Fibroblast of lung (primary cell): ENCODE results near the gene IRF2. TPM values are rescaled to one million over a fixed set of nuclear protein-coding genes. Genes with fewer than 3 reads are reported as not detected.

Source experiments
- DNase-seq, 2 donors: peaks; one replicate each; pipeline versions ENCODE4 v3.0.0 to v3.0.0-alpha.2; 2010; ENCODE audit warnings: low read depth in 2 of 2
- H2AFZ ChIP-seq: 2 replicates; pipeline ENCODE4 v1.5.1; 2012; ENCODE audit warnings: low read length, control low read depth, inconsistent platforms
- H3K27ac ChIP-seq: 2 replicates; pipeline ENCODE4 v1.5.1; 2011; ENCODE audit warnings: low read length, control low read depth; ENCODE audit not compliant: insufficient read depth
- H3K27me3 ChIP-seq: 2 replicates; pipeline ENCODE4 v1.5.1; 2011; ENCODE audit warnings: mild to moderate bottlenecking, low read length; ENCODE audit not compliant: control insufficient read depth, insufficient read depth
- H3K36me3 ChIP-seq: 2 replicates; pipeline ENCODE4 v1.5.1; 2011; ENCODE audit warnings: low read length; ENCODE audit not compliant: control insufficient read depth, insufficient read depth
- H3K4me1 ChIP-seq: 2 replicates; pipeline ENCODE4 v1.5.1; 2011; ENCODE audit warnings: low read length; ENCODE audit not compliant: control insufficient read depth, insufficient read depth; ENCODE audit errors: extremely low read depth
- H3K4me2 ChIP-seq: 2 replicates; pipeline ENCODE4 v1.5.1; 2011; ENCODE audit warnings: low read length, control low read depth; ENCODE audit not compliant: insufficient read depth; ENCODE audit errors: extremely low read depth
- H3K4me3 ChIP-seq, 4 experiments: fragments of 200-600 bp in 1 of 4; sonication (generic) in 1 of 4; replicated peaks in 1 of 4; 2 replicates each; pipeline ENCODE4 v1.5.1; 2011 to 2016; ENCODE audit warnings: low read length in 4 of 4, low read depth in 3 of 4, mild to moderate bottlenecking in 3 of 4, control low read depth in 2 of 4, inconsistent platforms in 1 of 4, mixed read lengths in 1 of 4; ENCODE audit not compliant: insufficient read depth in 1 of 4; ENCODE audit errors: control extremely low read depth in 1 of 4
- H3K79me2 ChIP-seq: 2 replicates; pipeline ENCODE4 v1.5.1; 2012; ENCODE audit warnings: mild to moderate bottlenecking, low read length, inconsistent platforms; ENCODE audit not compliant: control insufficient read depth, insufficient read depth
- H3K9ac ChIP-seq: 2 replicates; pipeline ENCODE4 v1.5.1; 2011; ENCODE audit warnings: mild to moderate bottlenecking, low read length, control low read depth; ENCODE audit not compliant: insufficient read depth
- H3K9me3 ChIP-seq: 2 replicates; pipeline ENCODE4 v1.5.1; 2012; ENCODE audit warnings: low read depth, low read length; ENCODE audit not compliant: control insufficient read depth, insufficient read depth
- H4K20me1 ChIP-seq: 2 replicates; pipeline ENCODE4 v1.5.1; 2011; ENCODE audit warnings: low read length; ENCODE audit not compliant: control insufficient read depth, insufficient read depth; ENCODE audit errors: extremely low read depth
- CTCF ChIP-seq, 2 donors: IDR thresholded peaks in 1 of 2; conservative IDR thresholded peaks in 1 of 2; 1 replicate in 1 of 2; 2 replicates in 1 of 2; pipeline ENCODE4 v1.5.1; 2011 to 2012; ENCODE audit warnings: low read length in 2 of 2, control low read depth in 1 of 2, inconsistent platforms in 1 of 2, low read depth in 1 of 2, mild to moderate bottlenecking in 1 of 2
- EZH2 ChIP-seq: IDR thresholded peaks from 2 replicates; pipeline ENCODE4 v1.5.1; 2012; ENCODE audit warnings: low read length, control low read depth, mild to moderate bottlenecking; ENCODE audit errors: missing control alignments
- polyA plus RNA-seq, 2 donors: library from polyadenylated mRNA; depleted of rRNA in 1 of 2; stranded (reverse) in 1 of 2; unstranded in 1 of 2; fragments of >200 nt; gene quantifications; 2 replicates each; pipeline ENCODE4 v1.2.1, GENCODE V29; 2011 to 2012; ENCODE audit warnings: missing spikeins in 1 of 2
- total RNA-seq: library from RNA; depleted of rRNA; stranded (reverse); fragments of >200 nt; gene quantifications from 2 replicates; pipeline ENCODE4 v1.2.1, GENCODE V29; 2014

IRF2 gene
- total and polyA plus RNA-seq, 2 donors (not counting 1 experiment from before 2014, with no cell fraction given) = 30.9 to 42.3 TPM

GRCh38 chr4:184506527-184507121 lies 32.3 kb upstream of the IRF2 start:
- Histone ChIP-seq H3K27ac (no peak overlapping the region), H3K79me2 (no peaks in the 10 kb centered on the region), H3K4me3 (no peak overlapping the region), H3K9me3 (no peaks in the 10 kb centered on the region), H2AFZ (no peak overlapping the region), H3K36me3 (no peaks in the 10 kb centered on the region), H3K27me3 (no peaks in the 10 kb centered on the region), H3K4me1 (no peaks in the 10 kb centered on the region), H4K20me1 (no peaks in the 10 kb centered on the region), H3K4me2 (no peak overlapping the region), H3K9ac (no peak overlapping the region)
- DNase-seq = no peak
- TF ChIP-seq CTCF (conservative IDR thresholded peaks at IDR 0.05 in 1 of 2, IDR thresholded peaks at IDR 0.05 in 1 of 2; ENCODE audit: low read depth in 1 of 2, low read length in 2 of 2) (peak in 1 of 2 donors; percentile 9), EZH2 (no peak)

- no peaks in the 10 kb centered on the region for H4K20me1 ChIP-seq
- H3K9me3 ChIP-seq = no peaks in the 10 kb centered on the region
- no peaks in the 10 kb centered on the region for H3K36me3 ChIP-seq
- no peaks in the 10 kb centered on the region for H3K79me2 ChIP-seq
- no peak overlapping the region for H3K4me2 ChIP-seq
- TF ChIP-seq CTCF (conservative IDR thresholded peaks at IDR 0.05 in 1 of 2, IDR thresholded peaks at IDR 0.05 in 1 of 2; ENCODE audit: low read depth in 1 of 2, low read length in 2 of 2) = no peak
- TF ChIP-seq EZH2 = no peak
- H3K9ac ChIP-seq = no peak overlapping the region
- H3K27me3 ChIP-seq = no peaks in the 10 kb centered on the region
- no peak overlapping the region for H3K27ac ChIP-seq
- H3K4me3 ChIP-seq = no peak overlapping the region
- DNase-seq = no peak
- no peaks in the 10 kb centered on the region for H3K4me1 ChIP-seq
- H2AFZ ChIP-seq = no peak overlapping the region
Observed at GRCh38 chr4:184504385-184504784, 30.0 kb upstream of the IRF2 start.

DNA sequence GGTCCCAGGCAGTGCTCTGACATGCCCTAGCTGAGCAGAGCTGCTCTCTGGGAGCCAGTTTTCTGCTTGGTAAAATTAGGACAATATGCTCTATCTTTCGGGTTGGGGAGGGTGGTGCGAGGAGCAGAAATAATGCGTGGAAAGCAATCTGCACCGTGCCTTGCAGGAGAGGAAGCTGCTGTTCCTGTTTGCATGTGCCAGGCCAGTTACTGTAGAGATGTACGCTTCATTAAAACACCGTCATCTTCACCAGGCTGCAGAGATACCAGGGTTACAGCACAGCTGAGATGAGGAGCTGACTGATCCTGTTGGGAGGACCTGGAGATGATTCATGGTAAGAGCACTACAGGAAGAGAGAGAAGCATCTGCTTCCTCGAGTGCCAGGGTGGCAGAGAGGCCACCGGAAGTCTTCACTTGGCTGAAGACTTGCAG lies 29.5 kb upstream of the IRF2 start:
- no peaks in the 10 kb centered on the region for H3K27me3 ChIP-seq

More for the DNA sequence above, 29.5 kb upstream of the IRF2 start:
- H3K4me1 ChIP-seq = no peaks in the 10 kb centered on the region
- H3K27ac ChIP-seq = no peak overlapping the region
- no peak overlapping the region for H3K4me2 ChIP-seq
- H2AFZ ChIP-seq = no peak overlapping the region
- H4K20me1 ChIP-seq = no peaks in the 10 kb centered on the region
- H3K9ac ChIP-seq = no peak overlapping the region
- DNase-seq = peak in 1 of 2 donors; percentile 39
- TF ChIP-seq CTCF (conservative IDR thresholded peaks at IDR 0.05 in 1 of 2, IDR thresholded peaks at IDR 0.05 in 1 of 2; ENCODE audit: low read depth in 1 of 2, low read length in 2 of 2) = no peak
- no peak for TF ChIP-seq EZH2
- H3K4me3 ChIP-seq = no peak overlapping the region
- H3K79me2 ChIP-seq = no peaks in the 10 kb centered on the region
- no peaks in the 10 kb centered on the region for H3K9me3 ChIP-seq
- H3K36me3 ChIP-seq = no peaks in the 10 kb centered on the region
